ENCODE data around the gene BBOX1. TPM values are rescaled to one million over a fixed set of nuclear protein-coding genes. Genes with fewer than 3 reads are reported as not detected.

The BBOX1 gene
- total RNA-seq, 1 experiment from 2014 or later, result not detected

DNA sequence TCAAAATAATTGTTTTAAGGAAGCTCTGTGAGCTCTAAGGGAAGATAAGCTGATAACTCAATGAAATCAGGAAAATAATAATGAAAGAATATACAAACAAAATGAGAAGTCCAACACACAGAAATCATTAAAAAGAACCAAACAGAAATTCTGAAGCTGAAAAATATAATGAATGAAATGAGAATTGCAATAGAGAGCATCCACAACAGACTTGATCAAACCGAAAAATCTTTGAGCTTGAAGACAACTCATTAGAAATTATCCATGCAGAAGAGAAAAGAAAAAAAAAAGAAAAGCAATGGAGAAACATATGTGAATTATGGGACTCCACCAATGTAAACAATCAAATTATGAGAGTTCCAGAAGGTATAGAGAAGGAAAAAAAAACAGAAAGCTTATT, 101.0 kb downstream of the BBOX1 start:
- ChIA-PET POLR2A (ENCODE audit: low non-redundant PET) (no interaction called here), CTCF (no interaction called here)
- H3K27ac ChIP-seq (ENCODE audit: low read depth, low read length, poor library complexity, severe bottlenecking), result no peak overlapping the region
- intact Hi-C loops (cut with micrococcal nuclease; ENCODE audit: unreplicated experiment), result loop anchor here (5.0 kb wide), 1 partner anchor 749 kb away; no protein-coding TSS in a partner anchor
- H3K36me3 ChIP-seq (ENCODE audit: insufficient read depth, low read length, poor library complexity, severe bottlenecking), result no peaks in the 10 kb centered on the region
- no peak for TF ChIP-seq EZH2 (IDR thresholded peaks at IDR 0.05; ENCODE audit: borderline replicate concordance, low read depth, low read length, poor library complexity, severe bottlenecking)
- TF ChIP-seq, protein P1, sequence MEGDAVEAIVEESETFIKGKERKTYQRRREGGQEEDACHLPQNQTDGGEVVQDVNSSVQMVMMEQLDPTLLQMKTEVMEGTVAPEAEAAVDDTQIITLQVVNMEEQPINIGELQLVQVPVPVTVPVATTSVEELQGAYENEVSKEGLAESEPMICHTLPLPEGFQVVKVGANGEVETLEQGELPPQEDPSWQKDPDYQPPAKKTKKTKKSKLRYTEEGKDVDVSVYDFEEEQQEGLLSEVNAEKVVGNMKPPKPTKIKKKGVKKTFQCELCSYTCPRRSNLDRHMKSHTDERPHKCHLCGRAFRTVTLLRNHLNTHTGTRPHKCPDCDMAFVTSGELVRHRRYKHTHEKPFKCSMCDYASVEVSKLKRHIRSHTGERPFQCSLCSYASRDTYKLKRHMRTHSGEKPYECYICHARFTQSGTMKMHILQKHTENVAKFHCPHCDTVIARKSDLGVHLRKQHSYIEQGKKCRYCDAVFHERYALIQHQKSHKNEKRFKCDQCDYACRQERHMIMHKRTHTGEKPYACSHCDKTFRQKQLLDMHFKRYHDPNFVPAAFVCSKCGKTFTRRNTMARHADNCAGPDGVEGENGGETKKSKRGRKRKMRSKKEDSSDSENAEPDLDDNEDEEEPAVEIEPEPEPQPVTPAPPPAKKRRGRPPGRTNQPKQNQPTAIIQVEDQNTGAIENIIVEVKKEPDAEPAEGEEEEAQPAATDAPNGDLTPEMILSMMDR (conservative IDR thresholded peaks at IDR 0.05; ENCODE audit: low read depth, low read length), result no peak
- BruUV-seq (replicated peaks), result no TSS peak
- peaks cover 38% of the 10 kb centered on the region for H3K27me3 ChIP-seq (replicated peaks; ENCODE audit: insufficient read depth, low read depth, low read length, poor library complexity)
- H3K9me3 ChIP-seq (ENCODE audit: low read depth, low read length, poor library complexity, severe bottlenecking), result peaks cover 13% of the 10 kb centered on the region
- no peaks in the 10 kb centered on the region for H3K4me1 ChIP-seq (ENCODE audit: insufficient read depth, low read length, poor library complexity, severe bottlenecking)
- no peak overlapping the region for H3K4me3 ChIP-seq (ENCODE audit: low read depth, low read length, poor library complexity, severe bottlenecking)
- no peak for DNase-seq (ENCODE audit: low spot score)

DNA sequence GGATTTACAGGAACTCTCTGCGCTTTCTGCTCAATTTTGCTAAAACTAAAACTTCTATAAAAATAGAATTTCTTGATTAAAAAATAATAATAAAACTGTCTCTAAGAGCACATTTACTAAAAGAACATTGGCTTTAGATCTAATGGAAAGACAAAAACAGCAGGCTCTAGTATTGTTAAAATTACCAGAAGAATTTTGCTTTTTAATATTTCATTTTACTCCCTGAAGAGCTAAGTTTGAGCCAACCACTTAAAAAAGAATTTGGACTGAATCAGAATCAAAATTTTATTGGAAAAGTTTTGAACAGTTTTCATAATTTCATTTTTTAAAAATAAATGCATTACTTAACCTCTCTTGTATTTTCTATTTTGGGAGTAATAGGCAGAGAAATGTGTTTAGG, 107.3 kb downstream of the BBOX1 start:
- no peak overlapping the region for H3K4me3 ChIP-seq (ENCODE audit: low read depth, low read length, poor library complexity, severe bottlenecking)
- BruUV-seq (replicated peaks), result no TSS peak
- intact Hi-C loops (cut with micrococcal nuclease; ENCODE audit: unreplicated experiment), result no loop called here
- no peak for DNase-seq (ENCODE audit: low spot score)
- POLR2A ChIA-PET (ENCODE audit: low non-redundant PET), result no interaction called here
- no peak overlapping the region for H3K27ac ChIP-seq (ENCODE audit: low read depth, low read length, poor library complexity, severe bottlenecking)
- CTCF ChIA-PET, result no interaction called here
- peaks cover 73% of the 10 kb centered on the region for H3K27me3 ChIP-seq (replicated peaks; ENCODE audit: insufficient read depth, low read depth, low read length, poor library complexity)
- no peaks in the 10 kb centered on the region for H3K4me1 ChIP-seq (ENCODE audit: insufficient read depth, low read length, poor library complexity, severe bottlenecking)
- H3K36me3 ChIP-seq (ENCODE audit: insufficient read depth, low read length, poor library complexity, severe bottlenecking), result no peaks in the 10 kb centered on the region
- no peaks in the 10 kb centered on the region for H3K9me3 ChIP-seq (ENCODE audit: low read depth, low read length, poor library complexity, severe bottlenecking)
- TF ChIP-seq, protein P1 (conservative IDR thresholded peaks at IDR 0.05; ENCODE audit: low read depth, low read length), result no peak
- no peak for TF ChIP-seq EZH2 (IDR thresholded peaks at IDR 0.05; ENCODE audit: borderline replicate concordance, low read depth, low read length, poor library complexity, severe bottlenecking)

DNA sequence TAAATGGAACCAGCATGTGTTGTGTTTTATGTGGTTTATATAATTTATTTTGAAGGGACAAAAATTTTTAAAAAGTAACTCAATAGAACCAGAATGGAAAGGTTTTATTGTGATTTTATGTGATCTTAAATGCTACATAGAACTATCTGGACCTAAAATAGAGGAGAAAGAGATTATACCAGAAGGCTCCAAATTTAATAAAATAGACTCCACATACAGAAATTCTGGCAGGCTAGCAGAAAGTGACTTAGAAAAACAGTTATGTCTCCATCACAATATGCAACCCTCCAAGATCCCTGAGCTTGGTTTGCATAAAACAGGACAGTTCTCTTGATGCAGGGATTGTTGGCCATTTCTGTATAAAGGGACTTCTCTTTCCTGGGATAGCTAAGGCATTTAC, 107.9 kb downstream of the BBOX1 start:
- intact Hi-C loops (cut with micrococcal nuclease; ENCODE audit: unreplicated experiment), result no loop called here

More for the DNA sequence above, 107.9 kb downstream of the BBOX1 start:
- no TSS peak for BruUV-seq (replicated peaks)
- Histone ChIP-seq H3K36me3 (ENCODE audit: insufficient read depth, low read length, poor library complexity, severe bottlenecking) (no peaks in the 10 kb centered on the region), H3K4me3 (ENCODE audit: low read depth, low read length, poor library complexity, severe bottlenecking) (no peak overlapping the region), H3K4me1 (ENCODE audit: insufficient read depth, low read length, poor library complexity, severe bottlenecking) (no peaks in the 10 kb centered on the region), H3K27ac (ENCODE audit: low read depth, low read length, poor library complexity, severe bottlenecking) (no peak overlapping the region), H3K9me3 (ENCODE audit: low read depth, low read length, poor library complexity, severe bottlenecking) (no peaks in the 10 kb centered on the region), H3K27me3 (replicated peaks; ENCODE audit: insufficient read depth, low read depth, low read length, poor library complexity) (peaks cover 79% of the 10 kb centered on the region)
- no peak for TF ChIP-seq EZH2 (IDR thresholded peaks at IDR 0.05; ENCODE audit: borderline replicate concordance, low read depth, low read length, poor library complexity, severe bottlenecking)
- TF ChIP-seq, protein P1 (conservative IDR thresholded peaks at IDR 0.05; ENCODE audit: low read depth, low read length), result no peak
- no peak for DNase-seq (ENCODE audit: low spot score)
- ChIA-PET POLR2A (ENCODE audit: low non-redundant PET) (no interaction called here), CTCF (no interaction called here)

Measured in A673 (cell line).